Transverse colon (tissue), 3 donors: ENCODE measurements around the gene TMEM11.

Experiments
- CTCF ChIP-seq, 5 experiments: fragments of 200-600 bp in 3 of 5; fragments of 450-650 bp in 2 of 5; sonication (generic) in 3 of 5; IDR thresholded peaks; 1 replicate in 2 of 5; 2 replicates in 3 of 5; pipeline ENCODE4 v1.5.1; 2016 to 2017; ENCODE audit warnings: antibody characterized with exemption in 5 of 5, inconsistent platforms in 3 of 5, mild to moderate bottlenecking in 2 of 5, moderate library complexity in 1 of 5
- POLR2A ChIP-seq: fragments of 450-650 bp; IDR thresholded peaks from one replicate; pipeline ENCODE4 v1.6.1; 2016; ENCODE audit warnings: antibody characterized with exemption, mild to moderate bottlenecking, moderate library complexity

DNA sequence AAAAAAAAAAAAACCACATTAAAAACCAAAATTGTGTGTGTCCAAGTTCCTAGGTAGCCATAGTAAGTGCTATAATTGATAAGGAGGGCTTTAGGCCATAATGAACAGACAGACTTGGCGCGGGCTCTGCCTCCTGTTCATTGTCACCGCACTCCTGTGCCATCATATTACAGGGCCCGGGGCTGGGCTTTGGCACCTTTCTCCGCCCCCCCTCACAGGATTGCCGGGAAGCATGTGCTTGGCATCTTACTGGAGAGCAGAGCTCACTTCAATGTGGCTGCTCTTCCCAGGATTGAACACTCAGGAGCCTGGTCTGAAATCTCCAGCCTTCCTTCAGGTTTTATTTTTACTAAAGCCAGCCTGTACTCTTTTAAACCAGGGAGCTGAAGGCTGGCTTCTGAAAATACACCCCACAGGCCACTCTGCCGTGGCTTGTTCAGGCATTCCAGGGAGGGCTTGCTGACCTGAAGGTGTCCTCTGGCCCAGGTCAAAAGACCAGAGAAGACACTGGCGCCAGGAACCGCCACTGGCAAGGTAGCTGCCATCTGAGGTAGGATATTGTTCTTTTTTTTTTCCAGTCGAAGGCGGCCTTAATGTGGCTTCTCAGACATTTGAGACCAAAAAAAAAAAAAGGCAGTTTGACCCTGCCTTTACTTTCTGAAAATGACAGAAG, 47.9 kb downstream of the TMEM11 start:
- no peak for TF ChIP-seq CTCF (IDR thresholded peaks at IDR 0.05)
- TF ChIP-seq POLR2A, result no peak
